GM12891 (cell line): ENCODE results near the gene KCNAB1.

Source experiments
- POLR2A ChIP-seq: IDR thresholded peaks from 2 replicates; pipeline ENCODE4 v1.6.1; 2011; ENCODE audit warnings: low read depth, low read length, control low read depth
- POLR2AphosphoS5 ChIP-seq: IDR thresholded peaks from 2 replicates; pipeline ENCODE4 v1.6.1; 2011; ENCODE audit warnings: low read depth, low read length, control low read depth
- POU2F2 ChIP-seq: IDR thresholded peaks from 2 replicates; pipeline ENCODE4 v1.6.1; 2011; ENCODE audit warnings: low read depth, mild to moderate bottlenecking, control low read depth, low read length, moderate library complexity
- SPI1 ChIP-seq: IDR thresholded peaks from 2 replicates; pipeline ENCODE4 v1.6.1; 2011; ENCODE audit warnings: low read depth, low read length, control low read depth
- TAF1 ChIP-seq: IDR thresholded peaks from 2 replicates; pipeline ENCODE4 v1.6.1; 2011; ENCODE audit warnings: low read depth, low read length, control low read depth

GRCh38 chr3:156143136-156143535 is 22.8 kb downstream of the KCNAB1 start:
- TF ChIP-seq TAF1: no peak
- TF ChIP-seq POLR2AphosphoS5: no peak
- TF ChIP-seq POLR2A: no peak
- no peak for TF ChIP-seq POU2F2
- TF ChIP-seq SPI1: no peak
